GM18907 (cell line): ENCODE data around the gene PPM1H.

ENCODE experiments used
- ATAC-seq: cut with Tn5 transposase; IDR thresholded peaks from one replicate; pipeline ENCODE4 v1.9.1; 2021; ENCODE audit warnings: mild to moderate bottlenecking, moderate library complexity; ENCODE audit not compliant: unreplicated experiment

PPM1H gene

GRCh38 chr12:62801796-62802195 lies 133.2 kb downstream of the PPM1H start:
- no peak for ATAC-seq

- no peak for ATAC-seq
Measured at GRCh38 chr12:62800707-62801400, 134.1 kb downstream of the PPM1H start.

GRCh38 chr12:62799766-62800406 lies 135.1 kb downstream of the PPM1H start:
- ATAC-seq = no peak

- ATAC-seq = peak; percentile 92
Measured at GRCh38 chr12:62799126-62799736, 135.7 kb downstream of the PPM1H start.

- no peak for ATAC-seq
Measured at GRCh38 chr12:62794218-62794583, 140.7 kb downstream of the PPM1H start.

GRCh38 chr12:62793256-62794217 lies 141.4 kb downstream of the PPM1H start:
- peak; percentile 65 for ATAC-seq

GRCh38 chr12:62792236-62792870 lies 142.6 kb downstream of the PPM1H start:
- no peak for ATAC-seq

GRCh38 chr12:62789851-62790250 lies 145.1 kb downstream of the PPM1H start:
- no peak for ATAC-seq

- no peak for ATAC-seq
Measured at GRCh38 chr12:62787611-62788010, 147.3 kb downstream of the PPM1H start.

GRCh38 chr12:62787023-62787422 lies 147.9 kb downstream of the PPM1H start:
- no peak for ATAC-seq

GRCh38 chr12:62785941-62786559 lies 148.9 kb downstream of the PPM1H start:
- ATAC-seq = no peak

- ATAC-seq = no peak
Measured at GRCh38 chr12:62784576-62784975, 150.4 kb downstream of the PPM1H start.

- ATAC-seq = no peak
Measured at GRCh38 chr12:62783881-62784280, 151.1 kb downstream of the PPM1H start.

- no peak for ATAC-seq
Measured at GRCh38 chr12:62781136-62781880, 153.6 kb downstream of the PPM1H start.

GRCh38 chr12:62779488-62779887 lies 155.5 kb downstream of the PPM1H start:
- no peak for ATAC-seq

- ATAC-seq = no peak
Measured at GRCh38 chr12:62778187-62778586, 156.8 kb downstream of the PPM1H start.

- no peak for ATAC-seq
Measured at GRCh38 chr12:62776997-62777396, 158.0 kb downstream of the PPM1H start.

GRCh38 chr12:62776575-62776974 lies 158.4 kb downstream of the PPM1H start:
- ATAC-seq = no peak

GRCh38 chr12:62774794-62775193 lies 160.2 kb downstream of the PPM1H start:
- ATAC-seq = no peak
